Activated CD4-positive, alpha-beta T cell treated with anti-CD3 and anti-CD28 coated beads, Interleukin-10, Interleukin-2, amounts not matched to agents 100 ng/mL and 50 ng/mL, durations not matched to agents 16 hours and 8 hours (primary cell): ENCODE data around the gene ELF1.
"Not testable (repeated sequence)": the region's sequence is repeated elsewhere in the genome, so short reads cannot be mapped to it uniquely, and the experiment has no call there.

Experiments
- DNase-seq: peaks from one replicate; pipeline ENCODE4 v3.0.0-alpha.2; 2020

ELF1 gene

DNA sequence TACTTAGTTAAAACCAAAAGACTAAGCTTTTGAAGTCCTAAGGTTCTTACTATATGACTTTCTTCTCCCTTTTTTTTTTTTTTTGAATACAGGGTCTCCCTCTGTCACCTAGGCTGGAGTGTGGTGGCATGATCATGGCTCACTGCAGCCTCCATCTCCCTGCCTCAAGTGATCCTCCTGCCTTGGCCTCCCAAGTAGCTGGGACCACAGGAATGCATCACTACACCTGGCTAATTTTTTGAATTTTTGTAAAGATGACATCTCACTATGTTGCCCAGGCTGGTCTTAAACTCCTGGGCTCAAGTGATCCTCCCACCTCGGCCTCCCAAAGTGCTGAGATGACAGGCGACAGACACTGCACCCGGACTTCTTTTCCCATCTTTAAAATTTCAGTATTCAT is 89.2 kb downstream of the ELF1 start:
- not testable (repeated sequence) for DNase-seq

DNA sequence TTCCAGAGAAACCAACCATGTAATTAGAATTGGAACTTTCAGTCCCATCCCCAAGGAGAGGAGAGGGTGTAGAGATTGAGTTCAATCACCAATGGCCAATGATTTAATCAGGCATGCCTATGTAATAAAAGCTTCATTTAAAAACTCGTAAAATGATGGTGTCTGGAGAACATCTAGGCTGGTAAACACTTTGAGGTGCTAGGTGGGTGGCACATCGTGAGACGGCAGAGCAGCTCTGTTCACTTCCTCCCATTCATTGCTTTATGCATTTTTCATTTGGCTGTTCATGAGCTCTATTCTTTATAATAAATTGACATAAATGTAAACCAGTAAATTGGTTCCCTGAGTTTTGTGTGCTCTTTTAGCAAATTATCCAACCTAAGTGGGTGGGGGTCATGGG is 90.1 kb downstream of the ELF1 start:
- DNase-seq: no peak

DNA sequence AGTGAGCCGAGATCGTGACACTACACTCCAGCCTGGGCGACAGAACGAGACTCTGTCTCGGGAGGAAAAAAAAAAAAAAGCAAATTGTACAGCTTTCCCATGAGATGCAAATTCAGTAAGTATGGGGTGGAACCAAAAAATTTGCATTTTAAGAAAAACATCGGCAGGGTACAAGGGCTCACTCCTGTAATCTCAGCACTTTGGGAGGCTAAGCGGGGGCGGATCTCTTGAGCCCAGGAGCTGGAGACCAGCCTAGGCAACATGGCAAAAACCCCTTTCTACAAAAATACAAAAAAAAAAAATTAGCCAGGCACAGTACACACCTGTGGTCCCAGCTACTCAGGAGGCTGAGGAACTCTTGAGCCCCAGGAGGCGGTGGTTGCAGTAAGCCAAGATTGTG is 91.2 kb downstream of the ELF1 start:
- DNase-seq: no peak

DNA sequence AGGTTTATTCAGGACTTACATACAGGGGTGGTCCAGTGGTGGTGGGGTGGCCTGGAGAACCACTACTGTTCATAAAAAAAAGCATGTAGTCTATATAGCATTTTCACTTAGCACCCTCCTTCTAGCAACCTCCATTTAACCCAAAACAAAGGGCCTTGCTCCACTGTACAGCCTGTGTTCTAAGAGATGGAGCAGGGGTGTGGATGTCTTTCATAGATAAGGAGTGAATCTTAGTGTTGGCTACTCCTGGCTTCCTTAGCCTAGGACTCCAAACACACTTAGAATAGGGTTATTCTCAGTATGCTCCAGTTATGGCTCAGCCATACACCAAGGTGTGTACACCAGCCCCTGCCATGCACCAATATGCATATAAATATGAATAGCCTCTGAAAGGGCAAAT is 95.2 kb downstream of the ELF1 start:
- no peak for DNase-seq

DNA sequence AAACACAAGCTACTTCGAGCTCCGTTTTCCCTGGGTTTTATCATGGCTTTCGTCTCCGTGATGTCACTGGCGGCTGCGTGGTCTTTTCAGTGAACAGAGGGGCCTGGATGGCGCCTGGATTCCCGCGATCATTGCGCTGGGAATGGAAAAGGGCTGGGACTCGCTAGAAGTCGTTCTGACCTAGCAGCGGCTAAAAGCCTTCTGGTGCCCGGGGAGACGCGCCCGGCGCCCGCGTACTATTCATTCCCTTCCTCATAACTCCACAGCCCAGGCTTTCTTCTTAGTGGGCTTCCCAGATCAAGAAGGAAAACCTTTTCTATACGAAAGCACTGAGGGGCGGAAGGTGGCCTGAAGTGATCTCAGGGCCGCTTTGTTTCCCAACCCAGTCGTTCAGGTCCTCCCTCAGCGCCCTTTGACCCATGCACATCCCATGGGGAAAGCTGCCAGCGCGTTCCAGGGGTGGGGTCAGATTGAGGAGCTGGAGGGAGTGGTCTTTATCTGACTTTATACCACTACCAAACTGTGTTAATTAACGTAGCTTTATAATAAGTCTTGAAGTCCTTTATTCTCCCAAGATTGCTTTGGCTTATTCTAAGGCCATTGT is 96.6 kb downstream of the ELF1 start:
- no peak for DNase-seq

DNA sequence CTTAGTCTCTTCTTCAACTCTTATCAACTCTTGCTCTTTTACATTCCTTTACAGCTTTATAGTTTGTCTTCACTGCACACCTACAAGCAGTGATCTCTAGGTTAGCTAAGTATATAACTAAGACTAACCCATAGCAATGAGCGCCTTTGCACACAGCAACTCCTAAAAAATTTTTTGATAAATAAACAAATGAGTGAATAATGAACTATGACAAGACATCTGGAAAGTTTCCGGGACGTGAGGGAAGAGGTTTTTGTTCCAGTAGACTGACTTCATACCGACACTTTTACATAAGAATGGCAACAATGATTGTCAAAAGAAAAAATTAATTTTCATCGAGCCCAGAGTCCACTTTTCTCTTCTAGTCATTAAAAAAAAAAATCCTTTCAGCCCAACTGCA is 98.3 kb downstream of the ELF1 start:
- DNase-seq: no peak

DNA sequence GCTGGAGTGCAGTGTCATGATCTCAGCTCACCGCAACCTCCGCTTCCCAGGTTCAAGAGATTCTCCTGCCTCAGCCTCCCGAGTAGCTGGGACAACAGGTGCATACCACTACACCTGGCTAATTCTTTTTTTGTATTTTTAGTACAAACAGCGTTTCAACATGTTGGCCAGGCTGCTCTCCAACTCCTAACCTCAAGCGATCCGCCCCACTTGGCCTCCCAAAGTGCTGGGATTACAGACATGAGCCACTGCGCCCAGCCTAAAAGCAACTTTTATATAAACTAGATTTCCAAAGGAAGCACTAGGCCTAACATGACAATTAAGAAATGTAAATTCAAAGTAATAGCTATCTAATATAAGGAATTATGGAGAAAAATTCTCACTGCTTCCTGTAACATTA is 99.2 kb downstream of the ELF1 start:
- not testable (repeated sequence) for DNase-seq

DNA sequence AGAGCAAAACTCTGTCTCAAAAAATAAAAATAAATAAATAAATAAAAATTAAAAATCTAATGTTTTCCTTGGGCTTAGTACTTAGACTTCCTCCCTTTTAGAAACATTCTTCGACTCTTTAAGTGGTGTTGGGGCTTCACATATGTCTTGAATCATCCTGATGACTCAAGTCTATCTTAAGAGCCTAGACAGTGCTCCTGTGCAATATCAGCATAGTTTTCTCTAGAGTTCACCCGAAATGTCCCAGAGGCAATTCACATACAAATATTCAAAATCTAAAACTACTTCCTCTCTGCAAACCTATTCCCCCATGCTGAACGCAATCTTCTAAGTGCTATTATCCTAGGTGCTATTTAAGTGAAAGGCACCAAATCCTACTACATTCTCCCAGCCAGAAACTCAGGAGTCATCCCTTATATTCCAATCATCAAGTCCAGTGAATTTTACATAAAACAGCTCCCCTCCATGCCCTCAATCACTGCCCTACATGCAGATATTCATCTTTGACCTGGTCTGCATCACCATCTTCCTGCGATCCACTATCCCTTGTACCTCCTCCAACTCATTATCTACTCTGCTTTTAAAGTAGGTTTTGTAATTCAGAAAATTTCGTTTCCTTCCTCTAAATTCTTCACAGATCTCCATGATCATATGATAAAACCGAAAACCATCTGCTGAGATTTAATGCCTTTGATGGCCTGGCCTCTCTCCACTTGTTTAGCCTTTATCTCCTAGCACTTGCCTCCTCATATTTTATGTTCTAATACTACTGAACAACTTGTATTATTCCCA is 102.7 kb downstream of the ELF1 start:
- no peak for DNase-seq

DNA sequence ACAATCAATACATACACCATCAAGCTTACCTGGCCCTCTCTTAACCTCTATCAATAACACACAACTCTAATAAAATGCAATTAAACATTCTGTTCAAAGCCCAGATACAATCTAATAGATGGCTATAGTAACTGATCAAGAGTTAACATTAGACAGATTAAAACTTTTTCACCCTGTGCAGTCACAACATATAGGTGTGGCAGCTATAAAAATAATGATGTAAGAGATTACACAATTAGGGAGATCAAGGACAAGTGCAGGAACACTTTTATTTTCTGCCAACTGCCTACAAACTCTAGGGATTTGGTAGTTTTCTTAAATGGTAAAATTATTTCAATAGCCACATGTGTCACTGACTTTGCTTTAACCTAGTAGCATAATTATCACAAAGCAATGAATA is 104.3 kb downstream of the ELF1 start:
- DNase-seq: not testable (repeated sequence)

DNA sequence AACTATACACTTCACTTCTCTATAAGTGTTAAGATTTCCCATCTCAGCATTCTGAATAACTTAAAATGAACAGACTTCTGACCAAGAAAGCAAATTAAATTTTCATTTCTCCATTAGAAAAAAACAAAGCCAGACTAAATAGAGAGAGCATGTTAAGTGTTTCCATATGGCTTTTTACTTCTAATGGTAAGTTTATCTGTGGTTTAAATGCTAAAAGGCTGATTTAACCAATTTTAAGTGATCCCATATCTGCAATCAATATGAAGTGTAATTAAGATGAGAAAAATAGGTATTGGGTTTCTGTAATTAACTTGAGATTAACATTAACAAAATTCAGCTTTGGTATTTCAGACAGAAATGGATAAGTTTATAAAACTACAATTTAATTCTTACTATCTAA is 107.8 kb downstream of the ELF1 start:
- DNase-seq: no peak

DNA sequence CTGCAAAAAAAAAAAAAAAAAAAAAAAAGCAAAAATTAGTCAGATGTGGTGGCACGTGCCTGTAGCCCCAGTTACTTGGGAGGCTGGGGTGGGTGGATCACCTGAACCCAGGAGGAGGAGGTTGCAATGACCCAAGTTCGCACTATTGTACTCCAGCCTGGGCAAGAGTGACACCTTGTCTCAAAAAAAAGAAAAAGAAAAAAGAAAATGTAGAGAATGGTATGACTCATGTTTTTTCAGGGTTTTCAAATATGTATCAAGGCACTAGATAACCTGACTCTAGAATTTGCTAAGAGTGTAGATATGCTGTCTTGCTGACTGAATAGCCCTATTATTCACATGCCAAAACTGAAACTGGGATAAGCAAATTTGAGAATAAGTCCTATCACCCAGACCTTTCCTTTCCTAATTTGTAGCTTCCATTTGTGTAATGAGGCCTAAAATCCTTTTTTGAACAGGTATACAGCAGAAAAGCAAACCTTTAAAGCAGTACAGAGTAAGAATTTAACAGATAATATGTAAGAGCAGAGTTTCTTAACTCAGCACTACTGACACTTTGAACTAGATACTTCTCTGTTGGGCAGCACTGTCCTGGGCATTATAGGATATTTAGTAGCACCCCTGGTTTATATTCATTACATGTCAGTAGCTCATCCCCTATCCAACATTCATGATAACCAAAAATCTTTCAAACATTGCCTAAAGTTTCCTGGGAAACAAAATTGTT is 108.6 kb downstream of the ELF1 start:
- DNase-seq: peak; percentile 63

DNA sequence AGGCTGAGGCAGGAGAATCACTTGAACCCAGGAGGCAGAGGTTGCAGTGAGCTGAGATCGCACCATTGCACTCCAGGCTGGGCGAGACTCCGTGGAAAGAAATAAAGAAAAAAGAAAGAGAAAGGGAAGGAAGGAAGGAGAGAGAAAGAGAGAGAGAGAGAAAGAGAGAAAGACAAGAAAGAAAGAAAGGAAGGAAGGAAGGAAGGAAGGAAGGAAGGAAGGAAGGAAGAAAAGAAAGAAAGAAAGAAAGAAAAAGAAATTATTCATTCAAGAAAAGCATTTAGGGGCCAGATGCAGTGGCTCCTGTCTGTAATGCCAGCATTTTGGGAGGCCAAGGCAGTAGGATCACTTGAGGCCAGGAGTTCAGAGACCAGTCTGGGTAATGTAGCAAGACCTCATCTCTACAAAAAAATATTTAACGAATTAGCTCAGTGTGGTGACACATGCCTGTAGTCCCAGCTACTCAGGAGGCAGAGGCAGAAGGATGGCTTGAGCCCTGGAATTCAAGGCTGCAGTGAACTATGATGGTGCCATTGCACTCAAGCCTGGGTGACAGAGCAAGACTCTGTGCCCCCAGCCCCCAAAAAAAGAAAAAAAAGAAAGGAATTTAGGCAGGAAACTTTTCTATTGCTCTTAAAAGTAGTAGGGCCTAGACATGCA is 109.4 kb downstream of the ELF1 start:
- DNase-seq: not testable (repeated sequence)

DNA sequence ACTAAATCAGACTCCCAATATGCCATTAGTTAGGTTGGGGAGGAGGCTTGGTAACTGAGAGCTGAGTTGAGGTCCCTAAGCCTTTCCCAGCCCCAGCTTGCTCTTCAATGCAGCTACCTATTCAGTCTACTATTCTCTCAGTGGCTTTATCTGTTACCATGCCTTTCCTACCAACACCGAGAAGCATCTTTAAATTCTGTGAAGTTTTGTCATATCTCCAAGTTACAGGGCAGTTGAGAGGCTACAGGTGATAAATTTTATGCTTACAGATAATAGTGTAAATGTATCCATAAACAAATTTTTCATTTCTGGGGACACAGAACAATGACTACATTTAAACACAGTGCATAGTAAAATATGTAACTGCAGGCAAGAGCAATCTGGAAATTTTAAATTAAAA is 110.6 kb downstream of the ELF1 start:
- DNase-seq: no peak

DNA sequence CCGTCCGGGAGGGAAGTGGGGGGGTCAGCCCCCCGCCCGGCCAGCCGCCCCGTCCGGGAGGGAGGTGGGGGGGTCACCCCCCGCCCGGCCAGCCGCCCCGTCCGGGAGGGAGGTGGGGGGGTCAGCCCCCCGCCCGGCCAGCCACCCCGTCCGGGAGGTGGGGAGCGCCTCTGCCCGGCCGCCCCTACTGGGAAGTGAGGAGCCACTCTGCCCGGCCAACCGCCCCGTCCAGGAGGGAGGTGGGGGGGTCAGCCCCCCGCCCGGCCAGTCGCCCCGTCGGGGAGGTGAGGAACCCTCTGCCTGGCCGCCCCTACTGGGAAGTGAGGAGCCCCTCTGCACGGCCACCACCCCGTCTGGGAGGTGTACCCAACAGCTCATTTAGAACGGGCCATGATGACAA is 118.1 kb downstream of the ELF1 start:
- DNase-seq: not testable (repeated sequence)

DNA sequence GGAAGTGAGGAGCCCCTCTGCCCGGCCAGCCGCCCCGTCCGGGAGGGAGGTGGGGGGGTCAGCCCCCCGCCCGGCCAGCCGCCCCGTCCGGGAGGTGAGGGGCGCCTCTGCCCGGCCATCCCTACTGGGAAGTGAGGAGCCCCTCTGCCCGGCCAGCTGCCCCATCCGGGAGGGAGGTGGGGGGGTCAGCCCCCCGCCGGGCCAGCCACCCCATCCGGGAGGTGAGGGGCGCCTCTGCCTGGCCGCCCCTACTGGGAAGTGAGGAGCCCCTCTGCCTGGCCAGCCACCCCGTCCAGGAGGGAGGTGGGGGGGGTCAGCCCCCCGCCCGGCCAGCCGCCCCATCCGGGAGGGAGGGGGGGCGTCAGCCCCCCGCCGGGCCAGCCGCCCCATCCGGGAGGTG is 118.5 kb downstream of the ELF1 start:
- DNase-seq: not testable (repeated sequence)

DNA sequence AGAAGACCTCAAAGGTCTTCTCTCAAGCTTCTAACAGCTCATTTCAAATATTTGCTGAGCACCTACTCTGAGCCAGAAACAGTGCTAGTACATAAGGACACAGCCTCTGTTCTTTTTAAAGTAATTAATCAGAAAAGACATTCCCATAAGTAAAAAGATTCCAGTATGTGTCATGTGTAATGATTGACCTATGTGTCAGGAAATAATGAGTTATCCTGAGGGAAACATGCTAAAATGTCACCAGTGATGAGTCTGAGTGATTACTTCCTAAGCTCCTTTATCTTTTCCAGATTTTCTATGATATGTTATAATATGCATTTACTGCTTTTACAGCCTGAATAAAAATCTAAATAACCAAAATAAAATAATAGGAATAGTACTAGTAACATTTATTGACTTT is 122.1 kb downstream of the ELF1 start:
- no peak for DNase-seq

DNA sequence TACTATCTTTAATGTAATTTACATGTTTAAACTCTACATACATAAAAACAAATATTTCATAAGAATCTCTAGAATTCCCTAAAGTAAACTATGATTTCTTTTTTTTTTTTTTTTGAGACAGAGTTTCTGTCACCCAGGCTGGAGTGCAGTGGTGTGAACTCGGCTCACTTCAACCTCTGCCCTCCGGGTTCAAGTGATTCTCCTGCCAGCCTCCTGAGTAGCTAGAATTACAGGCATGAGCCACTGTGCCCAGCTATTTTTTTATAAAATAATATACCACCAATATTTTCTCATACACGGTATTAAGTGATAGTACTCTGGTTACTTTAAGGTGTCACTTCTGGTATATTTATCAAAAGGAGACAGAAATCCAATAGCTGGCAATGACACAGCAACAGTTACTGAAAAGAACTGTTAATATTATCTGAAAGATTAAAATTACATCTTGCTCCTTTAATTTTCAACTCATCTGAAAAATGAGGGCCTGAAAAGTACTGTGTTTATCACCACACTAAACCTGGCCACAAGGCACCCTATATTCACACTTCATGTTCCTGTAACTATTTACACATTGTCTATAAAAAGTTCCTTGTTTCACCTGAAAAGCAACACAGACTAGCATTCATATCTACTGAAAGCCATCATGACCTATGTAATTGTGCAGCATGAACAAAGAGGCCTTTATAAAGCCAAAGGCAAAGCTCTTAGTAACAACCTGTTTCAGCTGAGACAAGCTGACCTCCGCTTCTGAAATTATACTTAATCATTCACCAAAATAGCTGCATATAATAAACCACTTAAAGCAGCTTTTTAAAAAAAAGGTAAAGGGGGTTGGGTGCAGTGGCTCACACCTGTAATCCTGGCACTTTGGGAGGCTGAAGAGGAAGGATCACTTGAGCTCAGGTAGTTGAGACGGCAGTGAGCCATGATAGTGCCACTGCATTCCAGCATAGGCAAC is 123.6 kb downstream of the ELF1 start:
- DNase-seq: no peak

DNA sequence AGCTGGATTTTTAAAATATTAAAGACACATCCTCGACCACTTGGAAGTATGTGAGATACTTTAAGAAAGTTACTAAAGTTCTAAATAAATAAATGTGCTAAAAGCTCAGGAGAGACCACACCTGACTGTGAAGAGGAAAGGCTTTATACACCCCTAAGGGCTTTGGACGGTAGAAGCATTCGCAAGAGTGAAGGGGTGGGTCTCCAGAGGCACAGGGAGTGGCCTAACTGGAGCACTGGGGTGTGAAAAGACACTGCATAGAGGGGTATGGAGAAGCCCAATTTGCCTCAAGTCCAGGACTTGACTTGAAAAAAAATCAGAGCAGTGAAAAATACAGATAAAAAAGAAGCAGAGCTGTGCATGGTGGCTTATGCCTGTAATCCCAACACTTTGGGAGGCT is 125.5 kb downstream of the ELF1 start:
- DNase-seq: not testable (repeated sequence)

DNA sequence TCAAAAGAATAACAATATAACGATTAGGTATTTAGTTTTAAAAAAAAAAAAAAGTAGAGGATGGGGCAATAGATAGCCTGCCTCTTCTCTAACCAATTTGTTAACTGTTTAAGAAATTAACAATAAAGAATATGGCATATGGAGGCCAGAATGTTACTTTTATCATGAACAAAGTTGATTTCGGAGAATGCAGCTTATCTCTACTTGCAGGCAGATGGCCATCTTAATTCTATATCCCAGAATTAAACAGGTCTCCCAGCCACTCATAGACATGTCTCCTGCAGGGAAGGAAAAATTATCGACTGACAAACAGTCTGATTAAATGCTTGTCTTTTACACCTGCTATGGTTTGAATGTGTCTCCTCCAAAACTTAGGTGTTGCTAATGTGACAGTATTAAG is 133.1 kb downstream of the ELF1 start:
- no peak for DNase-seq

DNA sequence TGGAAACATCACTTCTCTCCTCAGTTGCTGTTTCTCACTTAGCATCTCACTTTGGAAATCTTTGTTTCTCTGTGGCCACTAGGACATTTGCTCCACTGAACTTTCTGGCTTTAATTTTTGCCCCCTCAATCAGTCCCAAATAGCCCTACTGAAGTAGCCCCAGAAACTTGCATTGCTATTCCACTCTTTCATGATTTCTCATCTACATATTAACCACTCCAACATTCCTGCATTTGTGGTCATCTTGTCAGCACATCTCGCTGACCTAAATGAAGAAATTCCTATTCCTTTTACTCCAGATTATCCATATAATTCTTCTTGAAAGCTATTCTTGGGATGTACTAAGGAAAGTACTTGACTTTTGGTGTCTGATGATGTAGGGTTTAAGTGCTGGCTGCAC is 134.9 kb downstream of the ELF1 start:
- not testable (repeated sequence) for DNase-seq
